Neural progenitor cell (in vitro differentiated cells): ENCODE results near the gene ARSJ. TPM values are rescaled to one million over a fixed set of nuclear protein-coding genes. Genes with fewer than 3 reads are reported as not detected.

Experiments used
- DNase-seq: peaks from one replicate; pipeline ENCODE4 v3.0.0-alpha.2; 2016; ENCODE audit warnings: low spot score
- H2AFZ ChIP-seq: fragments of 200-600 bp; sonication (generic); replicated peaks from 2 replicates; pipeline ENCODE4 v1.6.1; 2016; ENCODE audit warnings: antibody characterized with exemption
- H3F3A ChIP-seq: fragments of 200-600 bp; sonication (generic); 2 replicates; pipeline ENCODE4 v1.6.1; 2016; ENCODE audit warnings: antibody characterized with exemption, low read depth
- H3K27ac ChIP-seq: fragments of 200-600 bp; sonication (generic); 2 replicates; pipeline ENCODE4 v1.5.1; 2016; ENCODE audit warnings: mild to moderate bottlenecking
- H3K27me3 ChIP-seq: fragments of 200-600 bp; sonication (generic); 2 replicates; pipeline ENCODE4 v1.6.1; 2016; ENCODE audit warnings: mild to moderate bottlenecking, moderate library complexity
- H3K36me3 ChIP-seq: fragments of 200-600 bp; sonication (generic); 2 replicates; pipeline ENCODE4 v1.5.1; 2016
- H3K4me1 ChIP-seq: fragments of 200-600 bp; sonication (generic); 2 replicates; pipeline ENCODE4 v1.6.1; 2016; ENCODE audit warnings: mixed run types
- H3K4me2 ChIP-seq: fragments of 200-600 bp; sonication (generic); 2 replicates; pipeline ENCODE4 v1.6.1; 2016
- H3K4me3 ChIP-seq: fragments of 200-600 bp; sonication (generic); 2 replicates; pipeline ENCODE4 v1.5.1; 2016
- H3K79me2 ChIP-seq: fragments of 200-600 bp; sonication (generic); 2 replicates; pipeline ENCODE4 v1.6.1; 2016; ENCODE audit warnings: low read depth
- H3K9ac ChIP-seq: fragments of 200-600 bp; sonication (generic); 2 replicates; pipeline ENCODE4 v1.6.1; 2016
- H3K9me3 ChIP-seq: fragments of 200-600 bp; sonication (generic); 2 replicates; pipeline ENCODE4 v1.5.1; 2016; ENCODE audit warnings: low read depth
- H4K20me1 ChIP-seq: fragments of 200-600 bp; sonication (generic); 2 replicates; pipeline ENCODE4 v1.6.1; 2016; ENCODE audit warnings: low read depth
- H3K27ac Mint-ChIP-seq: 3 replicates; pipeline ENCODE4 v1.8.0; 2021; ENCODE audit warnings: mixed read lengths
- H3K27me3 Mint-ChIP-seq: 2 replicates; pipeline ENCODE4 v1.8.0; 2022; ENCODE audit warnings: low read depth, mild to moderate bottlenecking, inconsistent platforms, moderate library complexity, mixed read lengths; ENCODE audit not compliant: insufficient read depth
- H3K36me3 Mint-ChIP-seq: 3 replicates; pipeline ENCODE4 v1.8.0; 2021; ENCODE audit warnings: mixed read lengths
- H3K4me1 Mint-ChIP-seq: 3 replicates; pipeline ENCODE4 v1.8.0; 2021; ENCODE audit warnings: mixed read lengths
- H3K4me3 Mint-ChIP-seq: 3 replicates; pipeline ENCODE4 v1.8.0; 2021; ENCODE audit warnings: mild to moderate bottlenecking, moderate library complexity, mixed read lengths
- H3K9me3 Mint-ChIP-seq: 3 replicates; pipeline ENCODE4 v1.8.0; 2020; ENCODE audit warnings: mixed read lengths
- EZH2 ChIP-seq: fragments of 200-600 bp; sonication (generic); IDR thresholded peaks from 2 replicates; pipeline ENCODE4 v1.6.1; 2017; ENCODE audit warnings: antibody characterized with exemption, mild to moderate bottlenecking, moderate library complexity
- EZH2phosphoT487 ChIP-seq: fragments of 200-600 bp; sonication (generic); IDR thresholded peaks from 2 replicates; pipeline ENCODE4 v1.6.1; 2017; ENCODE audit warnings: antibody characterized with exemption
- total RNA-seq: library from RNA; depleted of rRNA; stranded (reverse); fragments of >200 nt; gene quantifications from 2 replicates; pipeline ENCODE4 v1.2.3, GENCODE V29; 2015; ENCODE audit warnings: low replicate concordance
- TF ChIP-seq, protein P1 (sequence below): fragments of 200-600 bp; sonication (generic); IDR thresholded peaks from 2 replicates; pipeline ENCODE4 v1.5.1; 2017; ENCODE audit warnings: antibody characterized with exemption, mild to moderate bottlenecking

The ARSJ gene
- total RNA-seq, 1 donor from 2014 or later: 0.28 TPM

DNA sequence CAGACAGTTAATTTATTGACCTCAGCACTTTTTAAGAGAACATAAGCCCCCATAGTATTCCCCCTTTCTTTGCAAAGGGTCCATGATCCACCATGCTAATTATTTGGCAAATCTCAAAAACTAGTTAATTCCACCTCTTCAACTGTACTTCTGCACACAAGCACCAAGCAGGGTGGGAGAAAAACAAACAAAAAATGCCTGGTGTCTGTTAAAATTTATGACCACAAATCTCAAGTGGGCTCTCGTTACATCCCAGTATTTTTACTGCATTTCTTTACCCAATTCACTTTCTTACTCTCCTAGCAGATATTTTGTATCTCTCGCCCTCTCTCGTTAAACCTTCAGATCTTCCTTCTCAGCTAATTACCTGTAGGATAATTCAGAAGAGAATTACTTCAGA is 6.1 kb downstream of the ARSJ start:
- Histone ChIP-seq H3K9ac (no peak overlapping the region), H3K9me3 (no peaks in the 10 kb centered on the region), H3K27ac (no peak overlapping the region), H2AFZ (no peak overlapping the region), H3K79me2 (no peaks in the 10 kb centered on the region), H3K4me1 (no peaks in the 10 kb centered on the region), H3F3A (no peaks in the 10 kb centered on the region), H3K4me3 (no peak overlapping the region), H3K4me2 (no peak overlapping the region), H3K27me3 (peaks cover 9% of the 10 kb centered on the region), H4K20me1 (no peaks in the 10 kb centered on the region), H3K36me3 (no peaks in the 10 kb centered on the region)
- Mint-ChIP-seq H3K27ac (no peak overlapping the region), H3K9me3 (no peaks in the 10 kb centered on the region), H3K4me1 (no peaks in the 10 kb centered on the region), H3K36me3 (no peaks in the 10 kb centered on the region), H3K4me3 (no peak overlapping the region), H3K27me3 (no peaks in the 10 kb centered on the region)
- TF ChIP-seq EZH2 (no peak), EZH2phosphoT487 (no peak)
- TF ChIP-seq, protein P1, sequence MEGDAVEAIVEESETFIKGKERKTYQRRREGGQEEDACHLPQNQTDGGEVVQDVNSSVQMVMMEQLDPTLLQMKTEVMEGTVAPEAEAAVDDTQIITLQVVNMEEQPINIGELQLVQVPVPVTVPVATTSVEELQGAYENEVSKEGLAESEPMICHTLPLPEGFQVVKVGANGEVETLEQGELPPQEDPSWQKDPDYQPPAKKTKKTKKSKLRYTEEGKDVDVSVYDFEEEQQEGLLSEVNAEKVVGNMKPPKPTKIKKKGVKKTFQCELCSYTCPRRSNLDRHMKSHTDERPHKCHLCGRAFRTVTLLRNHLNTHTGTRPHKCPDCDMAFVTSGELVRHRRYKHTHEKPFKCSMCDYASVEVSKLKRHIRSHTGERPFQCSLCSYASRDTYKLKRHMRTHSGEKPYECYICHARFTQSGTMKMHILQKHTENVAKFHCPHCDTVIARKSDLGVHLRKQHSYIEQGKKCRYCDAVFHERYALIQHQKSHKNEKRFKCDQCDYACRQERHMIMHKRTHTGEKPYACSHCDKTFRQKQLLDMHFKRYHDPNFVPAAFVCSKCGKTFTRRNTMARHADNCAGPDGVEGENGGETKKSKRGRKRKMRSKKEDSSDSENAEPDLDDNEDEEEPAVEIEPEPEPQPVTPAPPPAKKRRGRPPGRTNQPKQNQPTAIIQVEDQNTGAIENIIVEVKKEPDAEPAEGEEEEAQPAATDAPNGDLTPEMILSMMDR: no peak
- DNase-seq: no peak

DNA sequence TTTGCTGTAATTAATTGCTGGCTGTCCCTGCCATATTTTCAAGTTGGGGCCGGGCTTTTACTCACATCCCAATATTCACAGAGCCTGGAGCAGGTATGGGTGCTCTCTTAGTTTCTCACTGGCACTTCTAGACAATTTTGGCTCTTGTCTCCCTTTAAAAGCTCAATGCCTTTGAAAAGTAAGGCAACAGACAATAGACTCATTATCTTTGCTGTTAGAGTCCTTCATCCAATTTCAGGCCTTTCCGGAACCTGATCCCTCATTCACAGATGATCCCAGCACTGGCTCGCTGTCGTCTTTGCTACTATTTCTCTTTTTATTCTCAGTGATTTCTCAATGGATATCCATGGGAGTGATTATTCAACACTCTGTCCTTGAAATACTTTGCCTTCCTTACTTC is 6.7 kb downstream of the ARSJ start:
- Mint-ChIP-seq H3K36me3 (no peaks in the 10 kb centered on the region), H3K27me3 (no peaks in the 10 kb centered on the region), H3K9me3 (no peaks in the 10 kb centered on the region), H3K4me3 (no peak overlapping the region), H3K4me1 (no peaks in the 10 kb centered on the region), H3K27ac (no peak overlapping the region)
- H3K36me3 ChIP-seq: no peaks in the 10 kb centered on the region
- peaks cover 4% of the 10 kb centered on the region for H3K27me3 ChIP-seq
- H3K4me3 ChIP-seq: no peak overlapping the region
- H2AFZ ChIP-seq: no peak overlapping the region
- DNase-seq: no peak
- H3K79me2 ChIP-seq: no peaks in the 10 kb centered on the region
- H3K9me3 ChIP-seq: no peaks in the 10 kb centered on the region
- H3K4me1 ChIP-seq: no peaks in the 10 kb centered on the region
- no peak for TF ChIP-seq EZH2phosphoT487
- TF ChIP-seq, protein P1: no peak
- TF ChIP-seq EZH2: no peak
- no peak overlapping the region for H3K9ac ChIP-seq
- no peak overlapping the region for H3K4me2 ChIP-seq
- no peaks in the 10 kb centered on the region for H4K20me1 ChIP-seq
- no peak overlapping the region for H3K27ac ChIP-seq
- no peaks in the 10 kb centered on the region for H3F3A ChIP-seq

DNA sequence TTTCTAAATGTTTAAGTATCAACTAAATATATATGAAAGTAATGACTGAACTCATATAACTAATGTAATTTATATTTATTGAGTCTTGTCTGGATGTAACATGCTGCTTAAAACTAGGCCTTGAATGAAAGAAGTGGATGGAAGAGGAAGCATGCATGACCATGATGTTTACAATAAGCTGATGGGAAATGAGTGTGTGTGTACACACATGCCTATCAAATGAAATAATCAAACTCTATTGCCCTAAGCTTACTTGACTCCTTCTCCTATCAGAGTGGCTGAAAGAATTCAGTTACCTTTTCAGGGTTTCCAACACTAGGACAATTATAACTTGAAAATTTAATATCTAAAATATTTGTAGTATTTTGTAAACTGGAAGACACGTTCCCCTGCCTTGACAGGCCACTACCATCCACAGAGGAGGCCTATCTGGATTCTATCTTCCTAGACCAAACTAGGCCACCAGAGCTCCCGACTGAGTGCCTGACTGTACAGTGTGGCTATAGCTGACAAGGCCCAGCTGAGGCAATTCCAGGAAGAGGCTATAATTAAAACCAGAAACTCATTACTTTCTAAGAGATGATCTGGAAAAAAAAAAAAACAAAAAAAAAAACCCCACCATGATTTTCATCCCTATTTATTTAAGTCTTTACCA is 7.6 kb downstream of the ARSJ start:
- Histone ChIP-seq H3F3A (no peaks in the 10 kb centered on the region), H3K9me3 (no peaks in the 10 kb centered on the region), H3K79me2 (no peaks in the 10 kb centered on the region), H2AFZ (no peak overlapping the region), H3K4me1 (no peaks in the 10 kb centered on the region), H3K36me3 (no peaks in the 10 kb centered on the region), H3K4me3 (no peak overlapping the region), H3K27ac (no peak overlapping the region), H3K9ac (no peak overlapping the region), H4K20me1 (no peaks in the 10 kb centered on the region), H3K27me3 (no peaks in the 10 kb centered on the region), H3K4me2 (no peak overlapping the region)
- no peaks in the 10 kb centered on the region for H3K9me3 Mint-ChIP-seq
- H3K36me3 Mint-ChIP-seq: no peaks in the 10 kb centered on the region
- no peak overlapping the region for H3K27ac Mint-ChIP-seq
- H3K27me3 Mint-ChIP-seq: no peaks in the 10 kb centered on the region
- no peak for DNase-seq
- no peak overlapping the region for H3K4me3 Mint-ChIP-seq
- no peaks in the 10 kb centered on the region for H3K4me1 Mint-ChIP-seq
- TF ChIP-seq EZH2 (no peak), EZH2phosphoT487 (no peak)
- TF ChIP-seq, protein P1: no peak
